ENCODE measurements around the gene SHISA9.

GRCh38 chr16:13038591-13038990 is 137.2 kb downstream of the SHISA9 start:
- no peak for TF ChIP-seq CTCF (IDR thresholded peaks at IDR 0.05)
- TF ChIP-seq POLR2A (IDR thresholded peaks at IDR 0.05) = no peak
